Natural killer cell (primary cell): ENCODE data around the gene METTL16. TPM values are rescaled to one million over a fixed set of nuclear protein-coding genes. Genes with fewer than 3 reads are reported as not detected.

Source experiments
- ATAC-seq, 3 donors: fragments of 150-1000 bp in 2 of 3; fragments of 200-7000 bp in 1 of 3; cut with Tn5 transposase; 1 replicate in 1 of 3; 2 replicates in 2 of 3; pipeline ENCODE4 v1.10.0; 2021; ENCODE audit warnings: mild to moderate bottlenecking in 2 of 3, moderate library complexity in 2 of 3
- DNase-seq, 2 donors: peaks; one replicate each; pipeline versions ENCODE4 v3.0.0 to v3.0.0-alpha.2; 2013 to 2021; ENCODE audit warnings: mixed read lengths in 1 of 2
- H3K27ac ChIP-seq: one replicate; pipeline ENCODE4 v1.5.1; 2013; ENCODE audit warnings: mild to moderate bottlenecking, low read length
- H3K27me3 ChIP-seq: one replicate; pipeline ENCODE4 v1.6.1; 2013; ENCODE audit warnings: low read length; ENCODE audit not compliant: control insufficient read depth, insufficient read depth
- H3K36me3 ChIP-seq: one replicate; pipeline ENCODE4 v1.6.1; 2013; ENCODE audit warnings: low read length; ENCODE audit not compliant: control insufficient read depth, insufficient read depth
- H3K4me1 ChIP-seq: one replicate; pipeline ENCODE4 v1.6.1; 2013; ENCODE audit warnings: low read length; ENCODE audit not compliant: control insufficient read depth, insufficient read depth
- H3K4me3 ChIP-seq: one replicate; pipeline ENCODE4 v1.5.1; 2013; ENCODE audit warnings: low read length
- H3K9me3 ChIP-seq: one replicate; pipeline ENCODE4 v1.6.1; 2013; ENCODE audit warnings: low read length; ENCODE audit not compliant: control insufficient read depth, insufficient read depth
- H3K27ac Mint-ChIP-seq, 2 donors: one replicate each; pipeline ENCODE4 v1.8.0; 2022; ENCODE audit warnings: mild to moderate bottlenecking in 2 of 2, mixed read lengths in 2 of 2, moderate library complexity in 1 of 2
- H3K27me3 Mint-ChIP-seq, 2 donors: one replicate each; pipeline ENCODE4 v1.8.0; 2022; ENCODE audit warnings: low read depth in 2 of 2, mixed read lengths in 2 of 2
- H3K36me3 Mint-ChIP-seq: one replicate; pipeline ENCODE4 v1.8.0; 2022; ENCODE audit warnings: mixed read lengths
- H3K4me1 Mint-ChIP-seq, 2 donors: one replicate each; pipeline ENCODE4 v1.8.0; 2022; ENCODE audit warnings: mixed read lengths in 2 of 2
- H3K4me3 Mint-ChIP-seq: one replicate; pipeline ENCODE4 v1.8.0; 2022; ENCODE audit warnings: mild to moderate bottlenecking, moderate library complexity, mixed read lengths
- H3K9me3 Mint-ChIP-seq, 2 donors: one replicate each; pipeline ENCODE4 v1.8.0; 2022; ENCODE audit warnings: mixed read lengths in 2 of 2
- WGBS: methylation state at CpG from one replicate; pipeline ENCODE4 v1.1.7; 2013; ENCODE audit warnings: missing lambda C conversion rate; ENCODE audit not compliant: insufficient coverage; 5-methylcytosine and 5-hydroxymethylcytosine counted together
- intact Hi-C: fragments of 100-400 bp; cut with micrococcal nuclease; formaldehyde crosslinking; loops from one replicate; pipeline ENCODE4 v1.14.2; 2022
- total RNA-seq, 4 donors: library from RNA; stranded (reverse); fragments of 120-200 nt in 1 of 4; gene quantifications; one replicate each; pipeline versions ENCODE4 v1.2.3 to v1.2.4, GENCODE V29; 2013 to 2022
- TF ChIP-seq, protein P1 (sequence below): fragments of 200-600 bp; IDR thresholded peaks from one replicate; pipeline ENCODE4 v1.8.0; 2022; ENCODE audit warnings: antibody characterized with exemption

Gene METTL16
- total RNA-seq, 3 donors from 2014 or later (not counting 1 experiment from before 2014, with no cell fraction given): 27.9 to 36.9 (median 32.0) TPM

DNA sequence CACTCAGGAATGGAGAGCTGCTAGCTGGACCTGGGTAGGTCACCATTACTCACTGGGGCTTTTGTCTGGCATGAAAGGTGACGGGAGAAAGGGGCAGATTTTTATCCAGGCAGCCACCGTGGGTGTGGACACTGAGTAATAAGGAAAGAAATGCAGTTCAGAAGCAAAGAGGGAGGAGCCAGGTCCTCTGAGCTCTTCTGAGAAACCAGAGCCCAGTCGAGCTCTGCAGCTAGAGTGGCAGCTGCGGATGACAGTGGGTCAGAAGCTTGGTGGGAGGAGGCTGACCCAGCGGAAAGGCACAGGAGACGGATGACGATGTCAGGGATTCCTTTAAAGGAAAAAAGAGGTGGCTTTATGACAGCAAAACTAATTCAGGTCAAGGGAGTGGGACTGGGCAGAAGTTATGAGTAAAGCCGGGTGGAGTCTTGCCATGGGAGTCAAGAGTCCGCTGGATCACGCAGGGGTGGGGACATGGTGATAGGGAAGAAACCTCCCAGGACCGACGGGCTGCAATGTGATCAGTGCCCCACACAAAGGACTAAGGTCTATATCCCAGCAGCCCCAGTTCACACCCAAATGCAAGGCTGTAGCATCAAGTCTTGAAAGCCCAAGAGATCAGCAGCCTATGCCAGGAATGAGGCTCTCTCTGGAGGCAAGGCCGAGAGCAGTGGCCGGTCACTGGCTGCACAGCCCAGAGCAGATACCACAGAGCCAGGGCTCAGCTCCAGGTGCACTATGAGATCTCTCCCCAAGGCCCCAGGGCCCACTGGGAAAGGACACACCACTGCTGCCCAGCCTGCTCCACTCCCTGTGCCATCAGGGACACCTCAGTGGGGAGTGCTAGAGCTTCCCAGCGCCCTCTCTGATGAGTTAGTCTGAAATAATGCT is 104.5 kb downstream of the METTL16 start:
- ATAC-seq (no peak), DNase-seq (no peak)
- Histone ChIP-seq H3K36me3 (no peaks in the 10 kb centered on the region), H3K9me3 (no peaks in the 10 kb centered on the region), H3K4me3 (no peak overlapping the region), H3K4me1 (peaks cover 8% of the 10 kb centered on the region), H3K27me3 (no peaks in the 10 kb centered on the region), H3K27ac (no peak overlapping the region)
- no peak overlapping the region for H3K4me3 Mint-ChIP-seq
- intact Hi-C loops: no loop called here
- TF ChIP-seq, protein P1, sequence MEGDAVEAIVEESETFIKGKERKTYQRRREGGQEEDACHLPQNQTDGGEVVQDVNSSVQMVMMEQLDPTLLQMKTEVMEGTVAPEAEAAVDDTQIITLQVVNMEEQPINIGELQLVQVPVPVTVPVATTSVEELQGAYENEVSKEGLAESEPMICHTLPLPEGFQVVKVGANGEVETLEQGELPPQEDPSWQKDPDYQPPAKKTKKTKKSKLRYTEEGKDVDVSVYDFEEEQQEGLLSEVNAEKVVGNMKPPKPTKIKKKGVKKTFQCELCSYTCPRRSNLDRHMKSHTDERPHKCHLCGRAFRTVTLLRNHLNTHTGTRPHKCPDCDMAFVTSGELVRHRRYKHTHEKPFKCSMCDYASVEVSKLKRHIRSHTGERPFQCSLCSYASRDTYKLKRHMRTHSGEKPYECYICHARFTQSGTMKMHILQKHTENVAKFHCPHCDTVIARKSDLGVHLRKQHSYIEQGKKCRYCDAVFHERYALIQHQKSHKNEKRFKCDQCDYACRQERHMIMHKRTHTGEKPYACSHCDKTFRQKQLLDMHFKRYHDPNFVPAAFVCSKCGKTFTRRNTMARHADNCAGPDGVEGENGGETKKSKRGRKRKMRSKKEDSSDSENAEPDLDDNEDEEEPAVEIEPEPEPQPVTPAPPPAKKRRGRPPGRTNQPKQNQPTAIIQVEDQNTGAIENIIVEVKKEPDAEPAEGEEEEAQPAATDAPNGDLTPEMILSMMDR: no peak
- H3K27me3 Mint-ChIP-seq: no peaks in the 10 kb centered on the region
- WGBS: 84% methylated on average over 15 of the region's 15 CpGs
- H3K9me3 Mint-ChIP-seq: no peaks in the 10 kb centered on the region
- peaks cover 0 to 11% of the 10 kb centered on the region in 2 donors for H3K4me1 Mint-ChIP-seq
- no peak overlapping the region for H3K27ac Mint-ChIP-seq
- no peaks in the 10 kb centered on the region for H3K36me3 Mint-ChIP-seq

DNA sequence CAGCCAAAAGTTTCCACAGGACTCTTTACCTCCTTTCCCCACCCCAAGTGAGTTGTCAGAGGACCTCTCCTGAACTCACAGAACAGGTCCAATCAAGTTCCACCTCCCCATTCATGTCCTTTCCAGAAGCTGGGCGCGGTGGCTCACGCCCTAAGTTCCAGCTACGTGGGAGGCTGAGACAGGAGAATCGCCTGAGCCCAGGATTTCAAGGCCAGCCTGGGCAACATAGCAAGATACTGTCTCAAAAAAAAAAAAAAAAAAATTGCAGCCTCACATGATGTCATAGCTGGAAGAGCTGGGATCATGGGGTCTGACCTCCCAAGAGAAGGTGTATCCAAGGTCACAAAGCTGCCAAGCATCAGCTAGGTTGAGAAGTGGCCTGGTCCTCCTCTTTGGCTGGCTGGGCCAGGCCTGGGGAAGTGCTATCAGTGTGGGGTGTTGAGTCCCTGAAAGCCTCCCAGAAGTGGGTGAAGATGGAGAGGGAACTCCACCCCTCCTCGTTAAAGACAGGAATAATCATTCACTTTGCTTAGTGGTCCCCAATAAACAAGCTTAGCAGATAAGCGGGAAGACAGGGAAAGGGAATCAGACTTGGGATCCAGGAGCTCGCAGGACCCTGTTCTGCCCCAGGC is 105.3 kb downstream of the METTL16 start:
- H3K4me1 Mint-ChIP-seq: peaks cover 7 to 15% of the 10 kb centered on the region in 2 donors
- WGBS: 93% methylated on average over 8 of the region's 8 CpGs

GRCh38 chr17:2405247-2405926 is 106.3 kb downstream of the METTL16 start:
- H3K4me1 ChIP-seq: peaks cover 8% of the 10 kb centered on the region
- H3K36me3 Mint-ChIP-seq: no peaks in the 10 kb centered on the region
- H3K4me1 Mint-ChIP-seq: peaks cover 9 to 22% of the 10 kb centered on the region in 2 donors
- H3K9me3 ChIP-seq: no peaks in the 10 kb centered on the region
- H3K9me3 Mint-ChIP-seq: no peaks in the 10 kb centered on the region
- intact Hi-C loops: no loop called here
- no peaks in the 10 kb centered on the region for H3K36me3 ChIP-seq
- H3K27ac Mint-ChIP-seq: no peak overlapping the region
- H3K4me3 ChIP-seq: no peak overlapping the region
- DNase-seq (no peak), ATAC-seq (no peak)
- TF ChIP-seq, protein P1: no peak
- H3K27me3 Mint-ChIP-seq: no peaks in the 10 kb centered on the region
- no peak overlapping the region for H3K4me3 Mint-ChIP-seq
- no peaks in the 10 kb centered on the region for H3K27me3 ChIP-seq
- H3K27ac ChIP-seq: no peak overlapping the region
- 95% methylated on average over 11 of the region's 14 CpGs for WGBS

More for the DNA sequence above, 105.3 kb downstream of the METTL16 start:
- Histone ChIP-seq H3K4me3 (no peak overlapping the region), H3K27me3 (no peaks in the 10 kb centered on the region), H3K9me3 (no peaks in the 10 kb centered on the region), H3K4me1 (peaks cover 8% of the 10 kb centered on the region), H3K27ac (no peak overlapping the region), H3K36me3 (no peaks in the 10 kb centered on the region)
- DNase-seq (no peak), ATAC-seq (no peak)
- Mint-ChIP-seq H3K27ac (no peak overlapping the region), H3K27me3 (no peaks in the 10 kb centered on the region), H3K36me3 (no peaks in the 10 kb centered on the region), H3K9me3 (no peaks in the 10 kb centered on the region), H3K4me3 (no peak overlapping the region)
- TF ChIP-seq, protein P1: no peak
- intact Hi-C loops: no loop called here
